ENCODE results near the gene GPX4.

Gene GPX4

DNA sequence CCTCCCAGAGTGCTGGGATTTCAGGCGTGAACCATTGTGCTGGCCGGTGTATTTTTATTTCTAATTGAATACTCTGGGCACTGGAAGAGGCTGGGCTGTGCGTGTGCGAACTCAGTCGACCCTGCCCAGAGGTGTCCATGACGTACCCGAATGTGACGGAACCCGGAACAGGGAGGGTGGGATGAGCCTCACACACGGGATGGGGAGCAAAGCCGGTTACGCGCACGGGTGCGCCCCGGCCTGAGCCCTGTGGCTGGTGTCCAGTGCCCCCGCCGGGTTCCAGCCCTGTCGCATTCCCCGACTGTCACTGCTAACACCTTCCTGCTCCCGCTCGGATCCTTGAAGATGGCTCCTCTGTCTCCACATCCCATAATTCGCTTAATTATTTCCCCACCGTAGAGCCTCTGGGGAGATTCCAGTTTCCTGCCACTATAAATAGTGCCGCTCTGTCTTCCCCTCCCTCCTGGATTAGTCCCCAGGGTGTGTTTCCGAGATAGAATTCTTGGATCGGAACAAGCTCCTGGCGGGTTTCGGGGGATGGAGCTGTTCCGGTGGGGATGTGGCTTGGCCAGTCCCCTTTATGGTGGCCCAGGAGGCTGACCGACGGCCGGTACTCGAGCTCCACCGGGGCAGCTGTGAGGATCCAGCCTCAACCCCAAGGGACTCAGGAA lies 48.3 kb downstream of the GPX4 start:
- DNase-seq, result no peak

- no peak for DNase-seq
Measured at GRCh38 chr19:1153891-1154730, 50.3 kb downstream of the GPX4 start.

GRCh38 chr19:1154731-1155351 lies 51.0 kb downstream of the GPX4 start:
- DNase-seq, result no peak

DNA sequence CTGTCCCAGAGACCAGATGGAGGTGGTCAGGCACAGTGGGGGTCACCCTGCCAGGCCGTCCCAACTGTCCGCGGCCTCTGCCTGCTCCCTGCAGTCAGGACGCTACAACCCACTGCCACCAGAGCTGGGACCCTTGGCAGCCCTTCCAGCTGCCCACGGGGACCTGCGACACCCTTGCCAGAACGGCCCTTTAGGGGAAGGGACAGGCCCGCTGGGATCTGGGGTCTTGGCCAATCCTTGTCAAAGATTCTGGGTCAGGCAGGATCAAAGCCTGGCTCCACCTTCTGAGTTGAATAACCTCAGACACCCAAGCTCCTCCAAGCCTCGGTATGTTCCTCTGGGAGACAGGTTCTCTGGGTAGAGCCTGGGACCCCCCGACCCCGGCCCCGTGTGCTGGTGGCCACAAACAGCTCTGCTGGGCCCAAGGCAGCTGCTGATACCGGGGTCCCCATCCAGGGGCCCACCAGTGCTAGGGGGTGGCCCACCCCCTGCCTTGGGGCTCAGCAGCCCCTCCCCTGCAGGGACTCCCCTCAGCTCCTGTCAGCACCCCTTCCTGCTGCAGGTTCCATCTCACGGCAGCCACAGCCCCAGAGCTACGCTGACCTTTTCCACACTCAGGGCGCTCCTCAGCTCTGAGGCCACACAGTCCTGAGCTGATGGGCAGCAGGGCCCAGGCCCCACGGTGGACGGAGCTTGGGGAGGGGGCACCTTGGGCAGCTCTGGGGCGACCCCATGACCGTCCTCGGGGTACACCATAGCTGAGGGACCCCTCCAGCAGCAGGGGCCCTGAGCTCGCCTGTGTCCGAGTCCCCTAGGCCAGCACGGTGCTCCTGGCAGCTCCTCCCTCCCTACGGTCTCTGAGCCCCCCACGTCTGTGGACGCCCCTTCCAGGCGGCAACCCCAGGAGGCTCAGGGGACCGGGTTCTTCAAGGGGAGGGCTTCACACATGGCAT lies 51.8 kb downstream of the GPX4 start:
- DNase-seq, result no peak
